ENCODE data around the gene ARHGAP10. TPM values are rescaled to one million over a fixed set of nuclear protein-coding genes. Genes with fewer than 3 reads are reported as not detected.
"Not testable (repeated sequence)": the region's sequence is repeated elsewhere in the genome, so short reads cannot be mapped to it uniquely, and the experiment has no call there.

The ARHGAP10 gene
- total RNA-seq, 1 donor from 2014 or later, result 4.6 TPM

- Mint-ChIP-seq H3K4me1 (ENCODE audit: unreplicated experiment) (no peaks in the 10 kb centered on the region), H3K27me3 (ENCODE audit: unreplicated experiment) (peaks cover 1% of the 10 kb centered on the region), H3K9me3 (ENCODE audit: unreplicated experiment) (no peaks in the 10 kb centered on the region), H3K27ac (ENCODE audit: unreplicated experiment) (no peak overlapping the region), H3K4me3 (ENCODE audit: unreplicated experiment) (no peak overlapping the region), H3K36me3 (ENCODE audit: low read depth, unreplicated experiment) (no peaks in the 10 kb centered on the region)
- no peak for DNase-seq (ENCODE audit: low spot score)
- TF ChIP-seq CTCF (IDR thresholded peaks at IDR 0.05; ENCODE audit: unreplicated experiment), result no peak
These were observed 145.5 kb downstream of the ARHGAP10 start for GRCh38 chr4:147877308-147877771.

GRCh38 chr4:147879676-147880075 lies 147.8 kb downstream of the ARHGAP10 start:
- H3K4me3 Mint-ChIP-seq (ENCODE audit: unreplicated experiment), result no peak overlapping the region
- TF ChIP-seq CTCF (IDR thresholded peaks at IDR 0.05; ENCODE audit: unreplicated experiment), result no peak
- H3K9me3 Mint-ChIP-seq (ENCODE audit: unreplicated experiment), result no peaks in the 10 kb centered on the region
- H3K27ac Mint-ChIP-seq (ENCODE audit: unreplicated experiment), result no peak overlapping the region
- no peaks in the 10 kb centered on the region for H3K4me1 Mint-ChIP-seq (ENCODE audit: unreplicated experiment)
- H3K36me3 Mint-ChIP-seq (ENCODE audit: low read depth, unreplicated experiment), result peaks cover under 1% of the 10 kb centered on the region
- DNase-seq (ENCODE audit: low spot score), result no peak
- H3K27me3 Mint-ChIP-seq (ENCODE audit: unreplicated experiment), result peaks cover 1% of the 10 kb centered on the region

- DNase-seq (ENCODE audit: low spot score), result no peak
- Mint-ChIP-seq H3K9me3 (ENCODE audit: unreplicated experiment) (no peaks in the 10 kb centered on the region), H3K4me1 (ENCODE audit: unreplicated experiment) (no peaks in the 10 kb centered on the region), H3K36me3 (ENCODE audit: low read depth, unreplicated experiment) (peaks cover 9% of the 10 kb centered on the region), H3K27ac (ENCODE audit: unreplicated experiment) (no peak overlapping the region), H3K4me3 (ENCODE audit: unreplicated experiment) (no peak overlapping the region), H3K27me3 (ENCODE audit: unreplicated experiment) (no peaks in the 10 kb centered on the region)
- TF ChIP-seq CTCF (IDR thresholded peaks at IDR 0.05; ENCODE audit: unreplicated experiment), result no peak
These were observed 148.6 kb downstream of the ARHGAP10 start for GRCh38 chr4:147880511-147880910.

GRCh38 chr4:147884536-147884935 lies 152.6 kb downstream of the ARHGAP10 start:
- H3K27me3 Mint-ChIP-seq (ENCODE audit: unreplicated experiment), result no peaks in the 10 kb centered on the region
- peaks cover 8% of the 10 kb centered on the region for H3K4me1 Mint-ChIP-seq (ENCODE audit: unreplicated experiment)
- no peaks in the 10 kb centered on the region for H3K9me3 Mint-ChIP-seq (ENCODE audit: unreplicated experiment)
- H3K4me3 Mint-ChIP-seq (ENCODE audit: unreplicated experiment), result no peak overlapping the region
- no peak for TF ChIP-seq CTCF (IDR thresholded peaks at IDR 0.05; ENCODE audit: unreplicated experiment)
- no peak for DNase-seq (ENCODE audit: low spot score)
- H3K27ac Mint-ChIP-seq (ENCODE audit: unreplicated experiment), result no peak overlapping the region
- peaks cover 9% of the 10 kb centered on the region for H3K36me3 Mint-ChIP-seq (ENCODE audit: low read depth, unreplicated experiment)

- not testable (repeated sequence) for H3K9me3 Mint-ChIP-seq (ENCODE audit: unreplicated experiment); H3K27me3 Mint-ChIP-seq (ENCODE audit: unreplicated experiment); DNase-seq (ENCODE audit: low spot score); H3K36me3 Mint-ChIP-seq (ENCODE audit: low read depth, unreplicated experiment); H3K27ac Mint-ChIP-seq (ENCODE audit: unreplicated experiment); H3K4me3 Mint-ChIP-seq (ENCODE audit: unreplicated experiment); H3K4me1 Mint-ChIP-seq (ENCODE audit: unreplicated experiment)
These were observed 153.3 kb downstream of the ARHGAP10 start for GRCh38 chr4:147885216-147885615.

Measured in endothelial cell (in vitro differentiated cells).